Trophoblast cell (in vitro differentiated cells and primary cell): ENCODE measurements around the gene ELFN1.

ENCODE experiments used
- DNase-seq, 2 donors: peaks; one replicate each; pipeline ENCODE4 v3.0.0-alpha.2; 2016
- H2AFZ ChIP-seq: 2 replicates; pipeline ENCODE4 v1.6.1; 2013; ENCODE audit warnings: low read length, moderate library complexity, mild to moderate bottlenecking; ENCODE audit not compliant: insufficient read depth, poor library complexity
- H2AK5ac ChIP-seq: 2 replicates; pipeline ENCODE4 v1.6.1; 2013; ENCODE audit warnings: mild to moderate bottlenecking, low read length
- H2BK120ac ChIP-seq: 2 replicates; pipeline ENCODE4 v1.6.1; 2013; ENCODE audit warnings: low read length, mild to moderate bottlenecking, moderate library complexity; ENCODE audit not compliant: insufficient read depth, poor library complexity
- H2BK12ac ChIP-seq: 2 replicates; pipeline ENCODE4 v1.6.1; 2013; ENCODE audit warnings: mild to moderate bottlenecking, low read length, moderate library complexity
- H2BK5ac ChIP-seq: 2 replicates; pipeline ENCODE4 v1.6.1; 2013; ENCODE audit warnings: low read length, low read depth, moderate library complexity, mild to moderate bottlenecking; ENCODE audit not compliant: poor library complexity
- H3K14ac ChIP-seq: 2 replicates; pipeline ENCODE4 v1.6.1; 2013; ENCODE audit warnings: mild to moderate bottlenecking, low read length
- H3K18ac ChIP-seq: 2 replicates; pipeline ENCODE4 v1.6.1; 2013; ENCODE audit warnings: mild to moderate bottlenecking, low read length
- H3K23ac ChIP-seq: 2 replicates; pipeline ENCODE4 v1.6.1; 2013; ENCODE audit warnings: low read length
- H3K27ac ChIP-seq: 2 replicates; pipeline ENCODE4 v1.5.1; 2013; ENCODE audit warnings: low read depth, mild to moderate bottlenecking, inconsistent platforms, low read length, moderate library complexity
- H3K27me3 ChIP-seq: 2 replicates; pipeline ENCODE4 v1.6.1; 2013; ENCODE audit warnings: inconsistent platforms, mild to moderate bottlenecking, low read length, moderate library complexity; ENCODE audit not compliant: insufficient read depth
- H3K36me3 ChIP-seq, 2 experiments: 1 replicate in 1 of 2; 2 replicates in 1 of 2; pipeline ENCODE4 v1.6.1; 2013; ENCODE audit warnings: low read length in 2 of 2, mild to moderate bottlenecking in 2 of 2, moderate library complexity in 1 of 2; ENCODE audit not compliant: insufficient read depth in 2 of 2, control insufficient read depth in 1 of 2
- H3K4ac ChIP-seq: 2 replicates; pipeline ENCODE4 v1.6.1; 2013; ENCODE audit warnings: low read depth, mild to moderate bottlenecking, low read length, moderate library complexity
- H3K4me1 ChIP-seq, 2 experiments: 1 replicate in 1 of 2; 2 replicates in 1 of 2; pipeline ENCODE4 v1.6.1; 2013; ENCODE audit warnings: low read length in 2 of 2, mild to moderate bottlenecking in 2 of 2, moderate library complexity in 1 of 2; ENCODE audit not compliant: insufficient read depth in 2 of 2, control insufficient read depth in 1 of 2
- H3K4me2 ChIP-seq: 2 replicates; pipeline ENCODE4 v1.6.1; 2013; ENCODE audit warnings: inconsistent platforms, mild to moderate bottlenecking, low read length, moderate library complexity
- H3K4me3 ChIP-seq: 2 replicates; pipeline ENCODE4 v1.5.1; 2013; ENCODE audit warnings: mild to moderate bottlenecking, low read depth, low read length, inconsistent platforms
- H3K79me1 ChIP-seq: one replicate; pipeline ENCODE4 v1.6.1; 2013; ENCODE audit warnings: low read length
- H3K79me2 ChIP-seq: 2 replicates; pipeline ENCODE4 v1.6.1; 2013; ENCODE audit warnings: low read length, mild to moderate bottlenecking; ENCODE audit not compliant: control insufficient read depth, insufficient read depth, poor library complexity
- H3K9ac ChIP-seq: 2 replicates; pipeline ENCODE4 v1.6.1; 2013; ENCODE audit warnings: mild to moderate bottlenecking, low read length
- H3K9me3 ChIP-seq: 2 replicates; pipeline ENCODE4 v1.6.1; 2013; ENCODE audit warnings: low read depth, mild to moderate bottlenecking, control low read depth, inconsistent platforms, low read length; ENCODE audit not compliant: insufficient read depth
- H4K12ac ChIP-seq: 2 replicates; pipeline ENCODE4 v1.6.1; 2013; ENCODE audit warnings: low read depth, mild to moderate bottlenecking, low read length, moderate library complexity
- H4K8ac ChIP-seq: 2 replicates; pipeline ENCODE4 v1.6.1; 2013; ENCODE audit warnings: low read depth, mild to moderate bottlenecking, low read length, moderate library complexity
- H4K91ac ChIP-seq: one replicate; pipeline ENCODE4 v1.6.1; 2013; ENCODE audit warnings: low read depth, mild to moderate bottlenecking, low read length, moderate library complexity
- WGBS: extraction: QIAGEN DNeasy Blood & Tissue Kit; methylation state at CpG from one replicate; pipeline ENCODE4 v1.1.7; 2013; ENCODE audit warnings: missing lambda C conversion rate; ENCODE audit not compliant: insufficient read length, insufficient coverage; ENCODE audit errors: extremely low coverage; 5-methylcytosine and 5-hydroxymethylcytosine counted together

ELFN1 gene

DNA sequence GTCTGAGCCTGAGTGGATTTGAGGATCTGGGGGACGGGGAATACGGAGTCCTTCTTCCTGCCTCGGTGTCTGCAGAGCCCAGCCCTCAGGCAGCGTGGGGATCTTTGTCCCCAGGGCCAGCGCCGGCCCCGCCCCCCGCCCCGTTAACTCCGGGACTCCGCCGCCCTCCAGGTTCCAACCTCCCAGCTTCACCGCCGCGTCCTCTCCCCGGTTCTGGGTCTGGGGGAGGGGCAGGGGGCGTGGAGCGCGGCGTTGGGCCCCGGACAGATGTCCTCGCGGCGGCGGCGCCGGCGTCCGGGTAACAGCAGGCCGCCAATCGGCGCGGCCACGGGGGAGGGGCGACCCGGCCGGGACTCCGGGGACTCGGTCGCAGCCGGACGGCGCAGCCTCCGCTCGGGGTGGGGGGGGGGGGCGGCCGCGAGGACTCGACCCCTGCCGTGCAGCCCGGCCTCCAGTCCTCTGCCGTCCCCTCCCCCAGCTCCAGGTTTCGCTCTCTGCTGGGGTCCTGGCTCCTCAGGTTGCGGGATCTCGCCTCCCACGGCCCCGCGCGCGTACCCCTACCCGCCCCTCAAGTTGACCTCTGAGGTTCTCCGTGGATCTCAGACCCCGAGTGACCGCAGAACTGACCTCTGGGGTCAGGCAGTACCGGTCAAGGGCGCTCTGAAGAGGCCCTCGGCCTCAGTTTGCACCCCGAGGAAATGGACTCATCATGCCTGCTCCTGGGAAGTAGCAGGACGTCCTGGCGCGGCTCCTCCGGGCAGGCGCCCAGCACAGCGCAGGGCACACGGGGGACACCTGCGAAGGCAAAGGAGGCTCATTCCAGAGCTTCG, 2.3 kb upstream of the ELFN1 start:
- H3K23ac ChIP-seq, result no peak overlapping the region
- H2BK5ac ChIP-seq, result no peak overlapping the region

DNA sequence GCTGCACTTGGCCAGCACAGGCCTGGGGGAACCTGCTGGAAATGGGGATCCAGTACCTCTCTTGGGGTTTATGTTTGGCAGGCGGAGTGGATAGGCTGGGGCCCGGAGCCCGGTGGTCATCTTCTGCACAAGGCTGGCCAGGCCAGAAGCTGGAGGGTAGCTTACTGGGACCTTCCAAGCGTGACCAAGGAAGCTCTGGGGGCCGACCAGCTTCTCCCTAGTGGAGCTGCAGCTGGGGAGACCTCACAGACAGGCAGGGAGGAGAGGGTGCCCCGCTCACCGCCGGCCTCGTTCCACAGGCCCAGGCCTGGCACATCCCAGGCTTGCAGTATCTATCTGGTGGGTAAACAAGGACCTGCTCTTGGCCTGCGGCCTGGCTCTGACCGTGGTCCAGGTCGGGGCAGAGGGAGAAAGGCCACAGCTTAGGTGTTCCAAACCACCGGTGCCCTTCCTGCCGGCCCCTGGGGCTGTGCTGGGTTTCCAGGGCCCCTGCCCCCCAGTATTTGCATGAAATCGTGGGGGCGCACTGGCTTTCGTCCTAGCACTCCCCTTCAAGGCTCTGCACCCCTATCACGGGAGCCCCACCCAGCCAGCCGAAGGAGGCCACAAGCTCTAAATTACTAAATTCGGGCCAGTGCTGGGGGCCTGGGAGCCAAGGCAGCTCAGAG, 1.5 kb upstream of the ELFN1 start:
- no CpG with 5 or more reads among the region's 20 CpGs for WGBS
- H3K27me3 ChIP-seq, result peaks cover 76% of the 10 kb centered on the region
- no peak overlapping the region for H3K23ac ChIP-seq
- no peaks in the 10 kb centered on the region for H3K36me3 ChIP-seq
- no peaks in the 10 kb centered on the region for H3K79me2 ChIP-seq
- H3K14ac ChIP-seq, result no peak overlapping the region
- H4K12ac ChIP-seq, result no peak overlapping the region
- no peak overlapping the region for H2AFZ ChIP-seq
- H4K91ac ChIP-seq, result no peak overlapping the region
- no peak overlapping the region for H3K9ac ChIP-seq
- no peaks in the 10 kb centered on the region for H3K79me1 ChIP-seq
- H2BK120ac ChIP-seq, result no peak overlapping the region
- H2AK5ac ChIP-seq, result no peak overlapping the region
- H2BK12ac ChIP-seq, result no peak overlapping the region
- no peak overlapping the region for H2BK5ac ChIP-seq
- H3K9me3 ChIP-seq, result peaks cover 1% of the 10 kb centered on the region
- no peak overlapping the region for H3K4ac ChIP-seq
- H4K8ac ChIP-seq, result no peak overlapping the region
- H3K4me1 ChIP-seq, result peaks cover 4 to 6% of the 10 kb centered on the region in 2 experiments
- DNase-seq, result no peak
- no peak overlapping the region for H3K4me2 ChIP-seq
- H3K27ac ChIP-seq, result no peak overlapping the region
- no peak overlapping the region for H3K18ac ChIP-seq
- H3K4me3 ChIP-seq, result no peak overlapping the region

More for the DNA sequence above, 2.3 kb upstream of the ELFN1 start:
- no peaks in the 10 kb centered on the region for H3K36me3 ChIP-seq
- H4K91ac ChIP-seq, result no peak overlapping the region
- H3K9ac ChIP-seq, result no peak overlapping the region
- H3K18ac ChIP-seq, result no peak overlapping the region
- H3K27ac ChIP-seq, result no peak overlapping the region
- no peak overlapping the region for H4K8ac ChIP-seq
- peaks cover 1% of the 10 kb centered on the region for H3K9me3 ChIP-seq
- peak overlapping the region; percentile 61 for H3K4me2 ChIP-seq
- no peak overlapping the region for H4K12ac ChIP-seq
- H2AK5ac ChIP-seq, result no peak overlapping the region
- no peak overlapping the region for H2BK12ac ChIP-seq
- DNase-seq, result no peak
- H3K27me3 ChIP-seq, result peaks cover 83% of the 10 kb centered on the region
- peaks cover 4 to 6% of the 10 kb centered on the region in 2 experiments for H3K4me1 ChIP-seq
- no peak overlapping the region for H3K14ac ChIP-seq
- no peaks in the 10 kb centered on the region for H3K79me2 ChIP-seq
- peak overlapping the region; percentile 10 for H2AFZ ChIP-seq
- no peak overlapping the region for H3K4ac ChIP-seq
- no CpG with 5 or more reads among the region's 77 CpGs for WGBS
- H3K79me1 ChIP-seq, result no peaks in the 10 kb centered on the region
- H2BK120ac ChIP-seq, result no peak overlapping the region
- no peak overlapping the region for H3K4me3 ChIP-seq

DNA sequence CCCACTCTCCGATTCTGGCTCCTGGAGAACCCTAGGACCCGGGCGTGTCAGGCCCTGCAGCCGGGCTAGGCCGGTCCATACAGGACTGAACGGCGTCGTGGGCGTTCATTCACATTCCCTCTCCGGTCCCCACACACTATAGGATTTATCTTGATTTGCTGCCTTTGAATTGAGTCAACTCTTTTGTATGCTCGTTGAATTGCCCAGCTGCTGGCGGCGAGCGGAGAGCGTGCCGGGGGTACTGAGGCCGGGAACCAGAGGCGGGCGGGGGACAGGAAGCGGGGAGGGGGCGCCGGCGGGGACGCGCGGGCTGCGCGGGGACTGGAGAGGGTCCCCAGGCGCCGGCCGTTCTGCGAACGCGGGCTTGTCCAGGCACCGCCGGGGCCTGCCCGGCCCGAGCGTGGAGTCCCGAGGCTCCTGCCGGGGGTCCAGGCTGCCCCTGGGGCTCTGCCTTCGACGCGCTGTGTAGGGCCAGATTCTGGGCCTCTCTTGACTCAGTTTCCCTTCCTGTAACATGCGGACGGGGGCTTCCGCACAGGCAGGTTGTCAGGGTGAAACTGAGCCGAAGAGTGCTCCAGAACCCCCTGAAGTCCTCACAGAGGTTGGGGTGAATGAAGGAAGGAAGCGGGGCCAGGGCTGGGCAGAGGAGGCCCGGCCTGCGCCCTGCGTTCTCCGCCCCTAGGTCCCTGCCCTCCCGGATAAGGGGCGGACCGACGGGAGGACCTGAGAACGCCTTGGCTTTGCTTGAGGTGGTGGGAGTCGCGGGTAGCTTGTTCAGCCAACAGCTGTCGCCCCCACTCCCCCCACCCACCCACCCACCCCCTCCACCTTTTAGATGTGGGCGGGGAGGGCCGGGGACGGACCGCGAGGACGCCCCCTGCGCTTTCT, 769 bp upstream of the ELFN1 start:
- Histone ChIP-seq H3K27ac (no peak overlapping the region), H4K91ac (peak overlapping the region; percentile 42), H3K79me2 (no peaks in the 10 kb centered on the region), H4K8ac (no peak overlapping the region), H3K4me3 (peak overlapping the region; percentile 2), H2BK120ac (no peak overlapping the region), H3K27me3 (peaks cover 68% of the 10 kb centered on the region), H3K4me1 (peaks cover 4 to 6% of the 10 kb centered on the region in 2 experiments), H2BK5ac (no peak overlapping the region), H3K9me3 (peaks cover 1% of the 10 kb centered on the region), H3K79me1 (no peaks in the 10 kb centered on the region), H3K18ac (no peak overlapping the region), H2AK5ac (no peak overlapping the region), H3K9ac (no peak overlapping the region), H4K12ac (no peak overlapping the region), H3K4ac (no peak overlapping the region), H3K4me2 (peak overlapping the region; percentile 76), H2AFZ (peak overlapping the region; percentile 39), H3K23ac (no peak overlapping the region), H2BK12ac (no peak overlapping the region), H3K14ac (no peak overlapping the region), H3K36me3 (no peaks in the 10 kb centered on the region)
- WGBS, result no CpG with 5 or more reads among the region's 68 CpGs
- no peak for DNase-seq

DNA sequence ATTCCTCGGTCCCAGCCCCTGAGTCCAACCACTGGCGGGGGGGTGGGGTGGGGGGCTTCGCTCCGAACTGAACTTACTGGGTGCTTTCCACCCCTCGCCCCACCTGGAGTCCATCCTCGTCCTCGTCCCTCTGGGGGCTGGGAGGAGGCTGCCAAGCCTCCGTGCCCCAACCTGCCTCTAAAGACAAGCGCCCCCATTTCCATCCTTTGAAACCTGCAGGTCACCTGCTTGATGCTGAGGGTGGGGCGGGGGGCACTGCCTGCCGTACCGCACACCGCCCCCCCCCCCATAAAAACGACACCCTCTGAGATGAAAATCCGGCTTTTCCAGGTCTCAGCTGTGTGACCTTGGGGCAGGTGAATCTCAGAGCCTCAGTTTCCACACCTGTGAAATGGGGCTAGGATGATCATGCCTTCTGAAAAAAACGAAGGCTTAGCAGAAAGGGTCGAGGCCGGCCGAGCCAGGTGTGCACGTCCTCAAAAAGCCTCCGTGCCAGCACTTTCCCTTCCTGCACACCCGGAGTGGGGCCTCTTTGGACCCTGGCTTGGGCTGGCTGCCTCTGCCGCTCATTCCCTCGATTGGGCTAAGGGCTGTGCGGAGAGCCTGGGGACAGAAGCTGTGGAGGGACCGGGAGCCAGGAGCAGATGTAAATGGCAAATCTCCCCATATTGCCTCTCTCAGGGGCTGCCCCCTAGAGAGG, 967 bp downstream of the ELFN1 start:
- Histone ChIP-seq H4K8ac (no peak overlapping the region), H3K18ac (no peak overlapping the region), H3K27ac (no peak overlapping the region), H2AK5ac (no peak overlapping the region), H2BK12ac (no peak overlapping the region), H3K27me3 (peaks cover 55% of the 10 kb centered on the region), H2BK5ac (no peak overlapping the region), H3K23ac (no peak overlapping the region), H3K4me3 (no peak overlapping the region), H3K9me3 (peaks cover 3% of the 10 kb centered on the region), H3K79me2 (no peaks in the 10 kb centered on the region), H4K91ac (no peak overlapping the region), H3K9ac (no peak overlapping the region), H3K4me2 (peak overlapping the region; percentile 76), H3K4ac (no peak overlapping the region), H3K36me3 (no peaks in the 10 kb centered on the region), H3K14ac (no peak overlapping the region), H2AFZ (no peak overlapping the region), H4K12ac (no peak overlapping the region), H3K4me1 (peaks cover 4 to 6% of the 10 kb centered on the region in 2 experiments), H3K79me1 (no peaks in the 10 kb centered on the region), H2BK120ac (no peak overlapping the region)
- WGBS, result no CpG with 5 or more reads among the region's 26 CpGs
- no peak for DNase-seq
